SH-SY5Y (cell line): ENCODE data around the gene KCNS3.

ENCODE experiments used
- GATA2 ChIP-seq: IDR thresholded peaks from 2 replicates; pipeline ENCODE4 v1.6.1; 2011; ENCODE audit warnings: mild to moderate bottlenecking, low read depth, low read length
- GATA3 ChIP-seq: IDR thresholded peaks from 2 replicates; pipeline ENCODE4 v1.6.1; 2011; ENCODE audit warnings: low read depth, mild to moderate bottlenecking, low read length, moderate library complexity

DNA sequence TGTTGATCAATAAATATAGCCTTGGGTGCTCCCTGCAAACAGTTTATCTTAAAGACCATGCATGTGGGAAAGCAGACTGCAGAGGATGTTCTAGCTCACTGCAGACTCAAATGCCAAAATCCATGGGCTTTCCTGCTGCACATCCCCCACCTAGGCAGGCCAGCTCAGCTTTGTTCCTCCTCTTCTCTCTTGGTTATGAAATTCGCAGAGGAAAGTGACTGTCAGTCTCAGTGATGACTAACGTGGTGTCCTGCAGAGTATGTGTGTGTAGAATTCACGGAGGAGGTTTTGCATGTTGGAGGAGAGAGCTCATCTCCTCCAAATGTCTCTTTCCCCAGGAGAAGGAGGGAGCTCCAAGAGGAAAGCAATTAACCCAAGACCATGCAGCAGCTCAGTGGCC, 21.4 kb upstream of the KCNS3 start:
- TF ChIP-seq GATA3 = no peak
- TF ChIP-seq GATA2 = no peak
